22Rv1 (cell line): ENCODE data around the gene CABP1.

Experiments used
- CTCF ChIP-seq: fragments of 450-650 bp; IDR thresholded peaks from 2 replicates; pipeline ENCODE4 v1.5.1; 2017; ENCODE audit warnings: mild to moderate bottlenecking
- ZFX ChIP-seq: fragments of 450-650 bp; IDR thresholded peaks from 2 replicates; pipeline ENCODE4 v1.6.1; 2017; ENCODE audit warnings: antibody characterized with exemption, borderline replicate concordance

GRCh38 chr12:120686151-120686689 is 45.8 kb downstream of the CABP1 start:
- TF ChIP-seq CTCF (no peak), ZFX (no peak)
